Astrocyte of the cerebellum (primary cell): ENCODE results near the gene CASP10.

Source experiments
- DNase-seq: peaks from one replicate; pipeline ENCODE4 v3.0.0-alpha.2; 2011; ENCODE audit warnings: low read depth
- H3K4me3 ChIP-seq: 2 replicates; pipeline ENCODE4 v1.5.1; 2011; ENCODE audit warnings: mild to moderate bottlenecking, low read depth, low read length, moderate library complexity
- CTCF ChIP-seq: IDR thresholded peaks from 2 replicates; pipeline ENCODE4 v1.5.1; 2012; ENCODE audit warnings: low read length, low read depth, moderate library complexity, mild to moderate bottlenecking; ENCODE audit errors: missing control alignments
- in situ Hi-C: cut with HindIII; loops from 2 replicates; pipeline ENCODE4 v1.10.0; 2017; ENCODE audit warnings: low sequenced_read_pairs

Gene CASP10

GRCh38 chr2:201254081-201254730, 71.3 kb downstream of the CASP10 start:
- no peak overlapping the region for H3K4me3 ChIP-seq
- peak; percentile 13 for DNase-seq
- in situ Hi-C loops, result loop anchor here (10.0 kb wide), 1 partner anchor 111 kb away; no protein-coding TSS in a partner anchor
- TF ChIP-seq CTCF, result no peak

- TF ChIP-seq CTCF, result no peak
- no peak for DNase-seq
- in situ Hi-C loops, result loop anchor here (10.0 kb wide), 1 partner anchor 109 kb away; no protein-coding TSS in a partner anchor
- H3K4me3 ChIP-seq, result no peak overlapping the region
Measured at GRCh38 chr2:201255408-201256033, 72.6 kb downstream of the CASP10 start.

GRCh38 chr2:201256082-201256481, 73.1 kb downstream of the CASP10 start:
- no peak for DNase-seq
- no peak overlapping the region for H3K4me3 ChIP-seq
- TF ChIP-seq CTCF, result no peak
- in situ Hi-C loops, result loop anchor here (10.0 kb wide), 1 partner anchor 109 kb away; no protein-coding TSS in a partner anchor

GRCh38 chr2:201257381-201257955, 74.5 kb downstream of the CASP10 start:
- peak overlapping the region; percentile 68 for H3K4me3 ChIP-seq
- in situ Hi-C loops, result loop anchor here (10.0 kb wide), 1 partner anchor 107 kb away; no protein-coding TSS in a partner anchor
- no peak for DNase-seq
- no peak for TF ChIP-seq CTCF

- in situ Hi-C loops, result loop anchor here (10.0 kb wide), 1 partner anchor 107 kb away; no protein-coding TSS in a partner anchor
- peak overlapping the region; percentile 68 for H3K4me3 ChIP-seq
- peak; percentile 57 for DNase-seq
- no peak for TF ChIP-seq CTCF
Measured at GRCh38 chr2:201257956-201258665, 75.2 kb downstream of the CASP10 start.
